ENCODE measurements around the gene HCRTR1.

HCRTR1 gene

DNA sequence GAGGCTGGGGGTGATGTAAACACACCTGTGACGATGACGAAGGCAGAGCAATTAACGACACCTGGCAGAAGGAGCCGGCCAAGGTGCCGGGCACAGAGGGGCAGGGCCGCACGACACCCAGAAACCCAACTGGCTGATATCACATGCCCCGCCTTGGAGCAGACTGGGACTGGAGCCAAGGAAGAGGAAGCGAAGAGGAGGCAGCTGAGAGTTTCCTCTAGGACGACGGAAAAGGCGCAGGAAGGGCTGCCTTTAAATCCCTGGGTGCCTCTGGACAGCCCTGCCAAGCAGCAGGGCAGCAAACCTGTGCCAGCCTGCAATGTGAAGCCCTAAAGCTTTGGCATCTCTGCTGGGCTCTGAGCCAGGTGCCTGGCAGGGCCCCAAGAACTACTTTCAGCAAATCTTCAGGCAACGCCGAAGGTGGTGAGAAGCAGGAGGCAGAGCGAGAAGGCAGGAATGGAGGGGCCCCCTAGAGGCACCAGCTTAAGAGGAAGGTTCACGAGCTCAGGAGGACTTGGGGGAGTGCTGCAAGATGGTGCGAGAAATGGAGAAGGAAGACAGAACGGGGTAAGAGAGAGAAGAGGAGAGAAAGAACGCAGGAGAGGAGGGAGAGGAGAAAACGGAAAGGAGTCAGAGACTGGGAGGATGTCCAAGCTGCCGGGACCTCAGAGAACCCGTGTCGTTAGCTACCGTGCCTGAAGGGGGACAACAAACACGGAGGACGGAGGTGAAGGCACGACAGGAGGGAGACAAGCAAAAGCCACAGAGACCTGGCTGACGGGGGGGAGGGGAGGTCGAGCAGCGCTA, 52.5 kb downstream of the HCRTR1 start:
- peak in 1 of 2 experiments; percentile 14 for DNase-seq

DNA sequence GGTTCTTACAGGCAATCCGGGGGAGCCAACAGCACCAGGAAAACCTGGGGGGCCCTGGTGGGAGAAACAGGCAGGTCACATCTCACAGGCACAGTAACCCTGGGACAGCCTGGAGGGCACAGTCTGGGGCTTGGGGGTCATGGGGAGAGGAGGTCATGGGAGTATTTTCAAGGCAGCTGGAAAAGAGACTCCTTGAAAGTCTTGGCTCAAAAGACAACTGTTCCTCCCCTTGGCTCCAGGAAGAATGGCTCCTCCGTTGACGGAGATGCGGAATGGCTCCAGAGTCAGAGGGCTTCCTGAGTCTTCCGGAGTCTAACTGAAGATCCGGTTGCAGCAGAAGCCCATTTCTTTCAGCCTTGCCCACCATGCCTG, 53.1 kb downstream of the HCRTR1 start:
- no peak for DNase-seq

DNA sequence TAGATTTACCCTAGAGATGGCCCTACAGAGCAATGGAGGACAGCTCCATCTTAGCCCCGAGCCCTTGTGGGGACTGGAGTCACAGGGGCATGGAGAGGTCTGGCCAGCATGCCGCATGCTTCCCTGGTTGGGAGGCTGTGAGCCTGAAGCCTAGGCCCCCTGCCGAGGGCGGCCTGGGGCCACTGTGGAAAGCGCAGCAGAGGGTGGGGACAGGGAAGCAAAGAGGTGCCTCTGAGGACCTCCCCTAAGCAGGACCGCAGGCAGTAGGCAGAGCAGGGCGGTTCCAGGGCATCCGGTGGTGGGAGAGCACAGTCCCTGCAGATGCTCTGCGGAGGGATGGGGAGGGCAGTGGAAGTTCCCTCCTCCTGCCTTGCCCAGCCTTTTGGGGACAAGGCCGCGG, 53.7 kb downstream of the HCRTR1 start:
- DNase-seq = no peak

- no peak for DNase-seq
Measured at GRCh38 chr1:31671561-31672201, 54.2 kb downstream of the HCRTR1 start.

GRCh38 chr1:31672986-31673385, 55.5 kb downstream of the HCRTR1 start:
- no peak for DNase-seq

DNA sequence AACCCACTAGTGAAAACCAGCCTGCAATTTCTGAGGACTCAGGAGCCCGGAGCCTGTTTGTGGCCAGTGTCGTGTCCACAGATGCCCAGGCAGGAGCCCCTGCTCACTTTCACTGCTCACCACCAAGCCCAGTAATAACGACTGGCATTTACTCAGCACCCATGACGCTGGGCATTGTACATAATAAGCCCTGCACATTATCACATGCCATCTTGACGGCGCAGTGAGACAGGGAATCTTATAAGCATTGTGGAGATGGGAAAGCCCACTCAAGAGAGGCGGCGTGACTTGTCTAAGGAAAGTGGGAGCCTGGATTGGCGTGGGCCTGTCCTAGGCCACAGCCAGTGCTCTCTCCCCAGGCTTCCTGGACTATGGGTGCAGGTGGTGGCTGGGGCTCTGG, 55.9 kb downstream of the HCRTR1 start:
- no peak for DNase-seq

DNA sequence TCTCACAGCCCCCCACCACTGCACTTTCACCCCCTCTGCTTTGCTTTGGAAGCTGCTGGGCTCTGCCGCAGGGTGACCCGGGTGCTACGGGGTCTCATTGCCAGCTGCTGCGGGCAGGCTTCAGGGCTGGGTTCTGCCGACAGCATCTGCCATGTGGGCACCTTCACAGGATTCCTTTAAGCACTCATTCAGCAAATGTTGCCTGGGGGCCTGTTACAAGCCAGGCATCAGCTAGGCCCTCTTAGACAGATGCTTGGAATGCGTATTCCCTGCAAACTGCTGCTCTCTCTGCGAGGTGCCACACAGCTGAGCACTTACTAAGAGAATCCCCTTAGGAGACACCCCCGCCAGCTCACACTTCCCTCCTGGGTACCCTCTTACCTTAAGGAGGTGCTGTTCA, 57.1 kb downstream of the HCRTR1 start:
- DNase-seq = no peak

- no peak for DNase-seq
Measured at GRCh38 chr1:31675161-31675560, 57.7 kb downstream of the HCRTR1 start.

GRCh38 chr1:31675756-31676155, 58.3 kb downstream of the HCRTR1 start:
- DNase-seq = no peak

Data from activated CD4-positive, alpha-beta T cell treated with anti-CD3 and anti-CD28 coated beads, Interleukin-2, amount 50 U/mL, for 4 hours (primary cell).